Neural progenitor cell (in vitro differentiated cells): ENCODE data around the gene UGT1A8.

Experiments
- CTCF ChIP-seq: fragments of 200-600 bp; sonication (generic); IDR thresholded peaks from 2 replicates; pipeline ENCODE4 v1.5.1; 2017; ENCODE audit warnings: antibody characterized with exemption, mild to moderate bottlenecking
- EZH2phosphoT487 ChIP-seq: fragments of 200-600 bp; sonication (generic); IDR thresholded peaks from 2 replicates; pipeline ENCODE4 v1.6.1; 2017; ENCODE audit warnings: antibody characterized with exemption

- TF ChIP-seq CTCF (no peak), EZH2phosphoT487 (no peak)
Observed at GRCh38 chr2:233817995-233818638, 200.7 kb downstream of the UGT1A8 start.
